GM19239 (cell line): ENCODE results near the gene TLCD1.
A peak's percentile ranks its signal among the peaks of the same experiment; 100 is the strongest.
"Not testable (repeated sequence)": the region's sequence is repeated elsewhere in the genome, so short reads cannot be mapped to it uniquely, and the experiment has no call there.

ENCODE experiments used
- DNase-seq: peaks from one replicate; pipeline ENCODE4 v3.0.0; 2011; ENCODE audit warnings: low spot score; ENCODE audit not compliant: insufficient read length
- FAIRE-seq: peaks from 2 replicates; lab custom pipeline; 2011; peaks lifted over from hg19 to GRCh38; lab: Jason Lieb, UNC

TLCD1 gene

DNA sequence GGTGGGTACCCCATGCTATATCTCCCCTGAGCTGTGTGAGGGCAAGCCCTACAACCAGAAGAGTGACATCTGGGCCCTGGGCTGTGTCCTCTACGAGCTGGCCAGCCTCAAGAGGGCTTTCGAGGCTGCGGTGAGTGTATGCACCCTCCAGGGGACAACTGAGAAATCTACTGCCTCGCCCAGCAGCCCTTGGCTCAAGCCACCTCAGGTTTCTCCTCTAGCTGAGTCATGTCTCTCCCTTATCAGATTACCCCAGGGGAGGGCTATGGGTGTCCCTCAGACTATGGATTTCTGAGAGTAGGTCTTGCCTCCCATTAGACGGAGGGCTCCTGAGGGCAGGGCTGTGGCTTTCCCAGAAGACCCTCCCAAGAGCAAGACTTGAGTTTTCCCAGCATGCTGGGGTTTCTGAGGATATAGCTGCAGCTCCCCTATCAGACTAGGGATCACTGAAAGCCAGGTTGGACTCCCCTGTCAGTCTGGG, 9.2 kb upstream of the TLCD1 start:
- FAIRE-seq = no peak
- DNase-seq = no peak

DNA sequence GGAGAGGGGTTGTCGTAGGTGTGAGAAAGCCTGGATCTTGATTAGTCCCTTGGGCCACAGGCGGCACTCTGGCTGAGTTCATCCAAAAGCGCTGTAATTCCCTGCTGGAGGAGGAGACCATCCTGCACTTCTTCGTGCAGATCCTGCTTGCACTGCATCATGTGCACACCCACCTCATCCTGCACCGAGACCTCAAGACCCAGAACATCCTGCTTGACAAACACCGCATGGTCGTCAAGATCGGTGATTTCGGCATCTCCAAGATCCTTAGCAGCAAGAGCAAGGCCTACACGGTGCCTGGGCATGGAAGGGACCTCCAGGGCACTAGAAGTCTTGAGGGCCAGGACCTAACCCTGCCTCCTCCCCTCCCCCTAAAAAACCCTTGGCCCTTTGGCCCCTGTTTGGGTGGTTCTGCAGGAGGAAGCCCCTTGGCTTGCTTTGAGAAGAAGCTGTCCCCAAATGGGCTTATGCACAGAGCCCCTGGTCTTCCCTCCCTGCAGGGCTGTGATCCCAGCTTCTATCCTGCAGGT, 8.7 kb upstream of the TLCD1 start:
- FAIRE-seq (no peak), DNase-seq (no peak)

DNA sequence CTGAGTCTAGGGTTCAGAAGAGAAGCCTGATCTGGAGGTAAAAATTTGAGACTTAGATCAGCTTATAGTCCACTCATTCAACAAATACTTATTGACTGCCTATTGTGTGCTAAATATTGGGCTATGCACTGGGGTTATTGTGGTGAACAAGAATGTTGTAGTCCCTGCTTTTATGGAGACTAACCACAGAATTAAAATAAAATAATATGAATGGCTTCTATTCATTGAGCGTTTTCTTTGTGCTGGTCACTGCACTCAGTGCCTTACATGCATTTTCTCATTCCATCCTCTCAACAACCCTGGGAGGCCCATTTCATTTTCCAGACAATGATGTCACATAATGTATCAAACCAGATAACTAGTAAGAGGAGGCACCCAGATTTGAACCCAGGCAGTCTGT, 7.3 kb upstream of the TLCD1 start:
- FAIRE-seq (no peak), DNase-seq (no peak)

DNA sequence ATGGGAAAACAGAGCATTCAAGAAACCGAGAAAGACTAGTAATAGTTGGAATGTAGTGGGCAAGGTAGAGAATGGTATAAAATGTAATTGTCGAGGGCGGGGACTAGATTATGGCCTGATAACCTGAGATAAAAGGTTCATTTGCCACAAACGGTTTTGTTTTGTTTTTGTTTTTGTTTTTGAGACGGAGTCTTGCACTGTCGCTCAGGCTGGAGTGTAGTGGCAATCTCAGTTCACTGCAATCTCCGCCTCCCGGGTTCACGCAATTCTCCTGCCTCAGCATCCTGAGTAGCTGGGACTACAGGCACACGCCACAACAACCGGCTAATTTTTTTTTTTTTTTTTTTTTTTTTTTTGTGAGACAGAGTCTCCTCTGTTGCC, 3.9 kb upstream of the TLCD1 start:
- no peak for DNase-seq
- no peak for FAIRE-seq

DNA sequence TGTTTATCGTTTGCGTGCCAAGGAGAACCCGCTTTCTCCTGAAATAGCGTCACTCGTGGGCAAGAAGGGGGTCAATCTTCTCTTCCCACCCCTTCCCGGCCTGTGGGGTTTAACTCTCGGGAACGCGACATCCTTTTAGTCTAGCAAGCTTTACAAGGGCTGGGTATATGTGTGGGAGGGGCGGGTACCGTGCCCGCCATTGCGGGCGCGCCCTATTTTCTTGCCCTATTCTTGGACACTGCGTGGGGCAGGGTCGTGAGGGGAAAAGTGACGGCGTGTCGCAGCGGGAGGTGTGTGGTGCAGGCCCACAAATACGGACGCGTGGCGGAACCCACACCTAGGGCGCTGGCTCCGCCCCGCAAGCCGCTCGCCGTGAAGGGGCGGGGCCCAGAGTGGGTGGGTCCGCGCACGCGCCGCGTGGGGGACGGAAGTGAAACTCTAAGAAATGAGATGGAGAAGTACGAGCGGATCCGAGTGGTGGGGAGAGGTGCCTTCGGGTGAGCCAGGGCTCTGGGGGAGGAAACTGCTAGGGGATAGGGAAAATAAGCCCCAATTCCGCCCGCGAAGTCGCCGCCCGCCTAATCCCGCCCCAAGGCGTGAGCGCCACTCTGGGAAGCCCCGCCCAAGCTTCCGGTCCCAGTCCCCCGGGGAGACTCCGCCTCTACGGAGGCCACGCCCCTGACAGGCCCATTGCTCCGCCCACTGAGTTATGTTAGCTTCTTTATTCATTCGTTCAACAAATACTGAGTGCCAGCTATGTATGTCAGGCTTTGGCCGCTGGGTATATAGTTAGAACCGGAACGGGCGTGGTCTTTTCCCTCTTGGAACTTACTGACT, 2.5 kb upstream of the TLCD1 start, which contains the start of gene NEK8:
TSS of gene NEK8 (plus strand) at position 425 of the 837 bp plus-strand sequence. CDS start at position 451, 26 bp downstream.
- DNase-seq = no peak
- FAIRE-seq = peak; percentile 88

DNA sequence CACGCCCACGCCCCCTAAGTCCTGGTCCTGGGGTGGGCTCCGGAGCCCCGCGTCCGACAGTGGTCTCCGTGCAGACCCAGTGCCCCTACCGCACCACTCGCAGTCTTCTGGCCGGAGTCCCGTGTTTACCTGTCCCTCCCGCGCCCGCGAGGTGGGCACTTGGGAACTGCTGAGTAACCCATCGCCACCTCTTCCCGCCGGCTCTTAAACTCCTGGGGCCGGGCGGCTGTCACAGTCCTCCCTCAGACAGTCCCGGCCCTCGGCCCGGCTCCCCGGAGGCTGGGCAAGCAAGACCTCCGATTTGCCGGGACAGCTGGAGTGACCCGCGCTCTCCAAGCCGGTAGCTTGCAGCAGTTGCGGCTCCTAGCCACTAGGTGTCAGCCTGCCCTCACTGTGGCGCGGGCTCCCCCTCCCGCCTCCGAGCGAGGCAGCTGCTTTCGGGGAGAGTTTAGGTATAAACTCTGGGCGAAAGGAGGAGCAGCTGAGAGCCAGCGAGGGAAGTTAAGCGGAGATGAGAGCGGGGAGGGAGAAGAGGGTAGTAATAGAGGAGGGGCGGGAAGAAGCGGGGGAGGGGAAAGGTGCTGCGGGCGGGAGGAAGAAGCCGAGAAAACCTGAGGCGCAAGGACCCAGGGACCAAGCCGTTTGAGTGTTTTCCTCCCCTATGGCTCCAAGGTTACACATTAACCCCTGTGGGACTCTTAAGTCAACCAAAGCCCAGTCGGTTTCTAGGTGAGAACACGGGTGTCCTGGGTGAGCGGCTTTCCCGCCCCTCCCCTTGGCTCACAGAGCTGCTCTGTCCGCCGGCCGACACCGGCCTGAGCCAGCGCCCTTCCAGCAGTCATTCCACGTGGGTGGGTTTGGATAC, 826 bp upstream of the TLCD1 start:
- peak; percentile 81 for DNase-seq
- peak; percentile 92 for FAIRE-seq

DNA sequence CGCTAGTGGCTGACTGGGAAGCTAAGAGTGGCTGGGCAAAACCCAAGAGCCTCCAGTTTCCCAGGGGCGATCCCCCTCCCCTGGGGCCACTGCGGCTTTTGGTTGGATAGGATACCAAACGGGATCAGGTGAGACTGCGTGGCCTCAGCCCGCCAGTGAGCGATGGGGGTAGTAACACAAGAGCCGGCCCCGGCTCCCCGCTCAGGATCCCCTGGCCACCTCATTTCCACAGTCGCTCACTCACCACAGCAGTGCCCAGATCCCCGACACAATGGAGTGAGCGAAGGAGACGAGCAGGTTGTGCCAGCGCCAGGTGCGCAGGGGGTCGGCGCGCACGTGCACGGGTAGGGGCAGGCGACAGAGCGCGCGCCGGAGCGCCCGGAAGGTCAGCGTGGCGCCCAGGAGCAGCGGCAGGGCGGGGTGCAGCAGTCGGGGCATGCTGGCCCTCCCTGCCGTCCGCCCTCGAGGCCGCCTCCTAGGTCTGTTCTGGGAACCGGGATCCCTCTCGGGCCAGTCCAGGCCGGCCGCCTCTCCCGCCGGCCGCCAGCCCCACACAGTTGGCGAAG, 290 bp downstream of the TLCD1 start:
- no peak for FAIRE-seq

DNA sequence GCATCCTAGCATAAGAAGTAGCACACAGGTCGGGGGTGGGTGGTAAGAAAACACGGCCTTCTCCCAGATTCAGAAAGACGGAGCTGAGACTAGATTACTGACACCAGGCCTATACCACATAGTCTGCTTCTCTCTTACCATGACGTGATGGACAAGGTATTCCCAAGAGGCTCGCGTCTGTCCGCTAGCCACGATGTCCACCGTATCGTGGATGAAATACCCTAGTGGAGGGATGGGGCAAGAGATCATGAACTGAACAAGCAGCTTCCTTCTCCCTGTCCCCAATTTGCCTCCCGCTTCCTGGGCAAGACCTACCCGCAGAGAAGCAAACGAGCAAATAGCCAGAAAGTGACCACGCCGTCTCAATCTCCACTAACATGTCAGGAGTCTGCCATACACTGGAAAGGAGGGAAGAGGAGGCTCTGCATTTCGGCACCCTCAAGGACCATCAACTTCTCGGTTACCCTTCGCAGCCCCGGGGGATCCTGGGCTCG, 820 bp downstream of the TLCD1 start:
- DNase-seq = no peak
- peak; percentile 78 for FAIRE-seq

More for the DNA sequence above, 290 bp downstream of the TLCD1 start:
- DNase-seq = no peak

DNA sequence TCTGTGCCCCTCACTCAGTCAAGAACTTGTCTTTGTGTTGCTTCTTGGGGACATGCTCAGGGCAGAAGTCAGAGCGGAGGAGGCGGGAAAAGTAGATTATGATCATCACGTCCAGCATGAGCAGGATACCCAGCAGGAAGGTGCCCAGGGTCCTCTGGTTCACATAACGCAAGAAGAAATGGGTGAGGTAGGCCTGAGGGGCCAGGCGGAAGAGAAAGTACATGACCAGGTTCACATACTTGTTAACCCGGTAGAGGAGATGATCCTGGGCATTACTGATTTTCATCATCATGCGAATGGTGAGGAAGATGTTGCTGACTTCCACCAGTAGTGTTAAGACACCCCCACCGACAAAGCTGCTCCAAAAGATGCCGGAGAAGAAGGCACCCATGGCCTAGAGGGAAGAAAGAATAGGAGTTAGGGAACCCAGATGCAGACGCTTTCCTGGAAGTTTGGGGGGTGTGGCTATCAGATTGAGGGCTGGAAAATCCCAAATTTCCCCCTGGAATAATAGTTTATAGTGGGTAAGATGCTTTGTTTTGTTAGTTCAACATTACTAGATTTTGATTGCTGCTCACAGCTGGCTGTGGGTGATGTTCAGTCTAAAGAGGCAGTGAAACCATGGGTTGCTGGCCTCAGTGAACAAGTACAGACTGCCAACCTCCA, 1.4 kb downstream of the TLCD1 start:
- FAIRE-seq (no peak), DNase-seq (no peak)

DNA sequence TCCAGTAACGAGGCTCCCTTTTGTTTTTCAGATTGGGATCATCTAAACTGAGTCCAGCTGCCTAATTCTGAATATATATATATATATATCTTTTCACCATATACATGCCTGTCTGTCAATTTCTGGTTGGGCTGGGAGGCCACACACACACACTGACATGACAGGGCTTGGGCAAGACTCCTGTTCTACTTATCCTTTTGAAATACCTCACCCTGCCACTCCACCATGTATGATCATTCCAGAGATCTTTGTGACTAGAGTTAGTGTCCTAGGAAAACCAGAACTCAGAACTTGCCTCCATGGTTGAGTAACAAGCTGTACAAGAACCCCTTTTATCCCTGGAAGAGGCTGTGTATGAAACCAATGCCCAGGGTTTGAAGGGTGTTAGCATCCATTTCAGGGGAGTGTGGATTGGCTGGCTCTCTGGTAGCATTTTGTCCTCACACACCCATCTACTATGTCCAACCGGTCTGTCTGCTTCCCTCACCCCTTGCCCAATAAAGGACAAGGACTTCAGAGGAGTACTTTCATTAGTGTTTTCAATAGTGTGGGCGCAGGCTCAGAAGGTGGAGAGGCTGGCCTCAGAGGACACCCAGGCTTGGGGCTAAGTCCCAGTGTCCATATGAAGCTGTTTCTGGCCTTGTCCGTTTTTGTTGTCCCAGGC, 2.1 kb downstream of the TLCD1 start:
- not testable (repeated sequence) for DNase-seq, FAIRE-seq

DNA sequence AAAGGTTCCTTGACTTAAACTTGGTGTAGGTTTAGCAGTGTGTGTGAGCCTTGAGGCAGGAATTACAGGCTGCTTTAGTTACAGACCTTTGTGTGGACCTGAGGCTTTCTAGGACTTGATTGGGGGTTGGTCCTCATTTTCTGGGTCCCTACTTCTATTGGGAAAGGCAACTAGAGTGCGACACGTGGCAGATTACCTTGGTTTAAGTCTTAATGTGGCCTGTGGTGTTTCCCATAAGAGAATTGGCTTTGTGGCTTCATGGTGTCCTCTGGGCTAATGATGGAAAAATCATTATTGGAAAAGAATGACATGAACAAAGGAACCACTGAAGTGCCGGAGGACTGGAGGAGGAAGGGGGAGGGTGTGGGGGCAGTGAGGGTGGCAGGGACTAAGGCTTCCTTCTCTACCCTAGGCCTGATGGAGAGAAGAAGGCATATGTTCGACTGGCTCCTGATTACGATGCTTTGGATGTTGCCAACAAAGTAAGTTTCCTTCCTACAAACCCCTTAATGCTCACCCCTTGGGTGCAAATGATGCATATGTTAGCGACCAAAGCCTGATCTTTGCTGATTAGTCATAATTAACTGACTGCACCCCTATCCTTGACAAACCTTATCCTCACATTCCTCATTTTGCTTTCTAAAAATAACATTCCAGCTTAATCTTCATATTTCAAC, 2.7 kb downstream of the TLCD1 start:
- FAIRE-seq = no peak
- DNase-seq = no peak

DNA sequence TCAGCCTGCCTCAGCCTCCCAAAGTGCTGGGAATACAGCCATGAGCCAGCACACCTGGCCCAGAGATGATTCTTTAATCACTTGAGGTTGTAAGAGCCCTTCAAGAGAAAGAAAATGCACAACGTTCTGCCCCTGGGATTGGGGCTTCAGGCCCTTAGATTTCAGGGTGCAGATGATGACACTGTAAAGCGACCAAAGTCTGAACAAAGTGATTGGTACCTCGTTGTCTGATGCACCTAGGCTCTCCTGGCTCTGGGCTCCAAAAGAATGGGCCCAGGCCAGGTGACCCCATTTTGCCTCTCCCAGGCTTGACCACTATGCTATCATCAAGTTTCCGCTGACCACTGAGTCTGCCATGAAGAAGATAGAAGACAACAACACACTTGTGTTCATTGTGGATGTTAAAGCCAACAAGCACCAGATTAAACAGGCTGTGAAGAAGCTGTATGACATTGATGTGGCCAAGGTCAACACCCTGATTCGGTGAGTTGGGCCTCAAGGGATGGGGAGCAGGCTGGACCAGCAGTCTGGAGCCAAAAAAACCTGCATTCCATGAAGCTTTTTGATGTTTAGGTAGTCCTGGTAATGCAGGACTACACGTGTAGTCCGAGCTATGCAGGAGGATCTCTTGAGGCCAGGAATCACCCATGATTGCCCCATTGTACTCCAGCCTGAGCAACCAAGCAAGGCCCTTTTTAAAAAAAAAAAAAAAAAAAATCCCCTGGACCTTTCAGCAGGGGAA, 3.4 kb downstream of the TLCD1 start:
- DNase-seq (no peak), FAIRE-seq (no peak)

DNA sequence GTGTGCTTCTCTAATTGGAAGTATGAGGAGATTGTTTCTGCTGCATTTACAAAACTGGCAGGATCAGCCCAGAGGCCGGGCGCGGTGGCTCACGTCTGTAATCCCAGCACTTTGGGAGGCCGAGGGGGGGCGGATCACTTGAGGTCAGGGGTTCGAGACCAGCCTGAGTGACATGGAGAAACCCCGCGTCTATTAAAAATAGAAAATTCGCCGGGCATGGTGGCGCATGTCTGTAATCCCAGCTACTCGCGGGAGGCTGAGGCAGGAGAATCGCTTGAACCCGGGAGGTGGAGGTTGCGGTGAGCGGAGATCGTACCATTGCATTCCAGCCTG, 5.1 kb downstream of the TLCD1 start:
- not testable (repeated sequence) for FAIRE-seq, DNase-seq

DNA sequence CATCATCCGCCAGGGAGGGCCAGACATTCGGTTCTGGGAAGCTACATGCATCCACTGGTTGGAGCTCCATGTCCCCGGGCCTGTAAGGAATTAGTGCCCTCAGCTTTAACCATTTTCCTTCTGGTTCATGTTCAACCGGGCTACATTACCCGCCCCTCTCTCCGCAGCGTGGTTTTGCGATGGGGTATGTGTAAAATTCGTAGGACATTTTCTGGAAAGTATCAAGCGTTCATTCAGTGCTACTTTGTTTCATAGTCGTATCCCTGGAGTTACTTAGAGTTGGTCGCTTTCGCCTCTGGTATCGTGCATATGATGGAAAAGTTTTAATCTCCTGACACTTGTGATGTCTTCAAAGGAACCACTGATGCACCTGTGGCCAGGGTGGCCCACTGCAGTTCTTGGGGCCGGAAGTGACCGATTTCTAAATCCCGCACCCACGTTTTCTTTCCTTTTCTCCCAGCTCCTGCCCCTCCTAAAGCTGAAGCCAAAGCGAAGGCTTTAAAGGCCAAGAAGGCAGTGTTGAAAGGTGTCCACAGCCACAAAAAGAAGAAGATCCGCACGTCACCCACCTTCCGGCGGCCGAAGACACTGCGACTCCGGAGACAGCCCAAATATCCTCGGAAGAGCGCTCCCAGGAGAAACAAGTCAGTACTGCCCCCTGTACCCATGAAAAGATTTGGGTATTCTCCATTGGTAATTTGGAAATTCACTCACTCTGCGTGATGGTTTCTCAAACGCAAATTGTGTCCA, 5.6 kb downstream of the TLCD1 start:
- no peak for FAIRE-seq

DNA sequence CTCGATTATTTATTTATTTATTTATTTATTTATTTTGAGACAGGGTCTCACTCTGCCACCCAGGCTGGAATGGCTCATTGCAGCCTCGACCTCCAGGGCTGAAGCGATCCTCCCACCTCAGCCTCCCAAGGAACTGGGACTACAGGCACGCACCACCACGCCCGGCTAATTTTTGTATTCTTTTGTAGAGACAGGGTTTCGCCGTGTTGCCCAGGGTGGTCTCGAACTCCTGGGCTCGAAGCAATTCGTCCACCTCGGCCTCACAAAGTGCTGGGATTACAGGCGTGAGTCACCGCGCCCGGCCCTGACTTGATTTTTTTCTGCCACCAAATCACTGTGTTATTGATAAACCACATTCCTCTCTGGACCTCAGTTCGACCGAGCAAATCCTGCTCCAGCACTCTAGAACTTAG, 7.0 kb downstream of the TLCD1 start:
- no peak for DNase-seq
- no peak for FAIRE-seq

More for the DNA sequence above, 5.6 kb downstream of the TLCD1 start:
- no peak for DNase-seq

DNA sequence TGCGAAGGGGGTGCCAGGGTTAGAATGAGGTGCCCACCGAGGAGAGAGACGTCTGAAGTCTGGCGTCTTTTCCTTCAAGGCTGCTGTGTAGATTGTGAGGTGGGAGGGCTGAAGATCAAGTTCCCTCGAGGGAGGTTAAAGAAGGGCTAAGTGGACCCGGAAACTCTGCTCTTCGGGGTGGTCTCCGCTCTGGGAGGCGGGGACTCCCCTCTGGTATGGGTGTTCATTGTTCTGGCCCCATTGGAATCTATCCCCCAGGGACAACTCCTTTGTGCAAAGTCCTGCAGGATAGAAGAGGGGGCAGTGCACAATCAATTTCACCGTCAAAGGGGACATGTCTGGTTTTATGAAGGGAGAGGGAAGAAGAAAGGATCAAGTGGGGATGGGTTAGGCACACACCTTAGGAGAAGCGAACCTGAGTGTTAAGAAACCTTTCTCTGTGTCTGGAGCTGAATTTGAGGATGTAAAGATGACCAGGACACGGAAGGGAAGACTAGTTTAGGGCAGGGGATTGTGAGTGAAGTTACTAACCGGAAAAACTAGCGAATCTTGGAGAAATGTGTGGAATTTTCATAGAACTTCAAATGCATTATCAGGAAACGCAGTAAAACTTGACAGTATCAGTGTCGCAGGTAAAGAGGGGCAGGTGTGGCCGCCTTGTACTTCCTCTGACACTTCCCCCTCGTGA, 7.6 kb downstream of the TLCD1 start:
- FAIRE-seq (peak; percentile 26), DNase-seq (no peak)
